Stimulated activated CD8-positive, alpha-beta memory T cell treated with anti-CD3 and anti-CD28 coated beads, Interleukin-12 subunit alpha, Interleukin-12 subunit beta, amount 100 ng/mL, for 1 hour (primary cell): ENCODE data around the gene PRSS1.
"Not testable (repeated sequence)": the region's sequence is repeated elsewhere in the genome, so short reads cannot be mapped to it uniquely, and the experiment has no call there.

ENCODE experiments used
- DNase-seq: peaks from one replicate; pipeline ENCODE4 v3.0.0-alpha.2; 2020; ENCODE audit warnings: low read depth

Gene PRSS1

GRCh38 chr7:142749218-142749993 lies at the start of gene PRSS1:
PRSS1 (plus strand) TSS chr7:142749472; CDS start chr7:142749485, 13 bp downstream.
- no peak for DNase-seq

- not testable (repeated sequence) for DNase-seq
Observed at GRCh38 chr7:142700935-142701334, 48.3 kb upstream of the PRSS1 start.

GRCh38 chr7:142703655-142704305 lies 45.5 kb upstream of the PRSS1 start:
- no peak for DNase-seq

GRCh38 chr7:142708726-142709125 lies 40.5 kb upstream of the PRSS1 start:
- not testable (repeated sequence) for DNase-seq

- DNase-seq, result no peak
Observed at GRCh38 chr7:142709921-142710320, 39.4 kb upstream of the PRSS1 start.

DNA sequence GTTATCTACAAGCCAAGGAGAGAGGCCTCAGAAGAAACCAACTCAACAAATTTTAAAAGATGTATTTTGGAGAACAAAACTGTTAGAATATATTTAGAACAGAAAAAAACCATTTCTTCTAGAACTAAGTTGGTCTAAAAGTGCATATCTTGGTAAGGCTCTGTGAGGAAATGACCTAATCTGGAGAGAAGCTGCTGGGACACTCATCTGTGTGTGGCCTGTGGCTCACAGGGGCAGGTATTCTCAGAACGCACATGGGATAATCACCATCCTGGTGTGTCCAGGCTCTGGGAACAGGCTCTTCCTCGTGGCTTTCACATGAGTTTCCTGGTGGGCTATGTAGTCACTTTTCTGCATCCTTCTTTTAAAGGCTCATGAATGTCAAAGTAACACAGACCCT lies 38.1 kb upstream of the PRSS1 start:
- DNase-seq, result no peak

- peak; percentile 15 for DNase-seq
Observed at GRCh38 chr7:142711746-142712616, 37.3 kb upstream of the PRSS1 start.

- DNase-seq, result no peak
Observed at GRCh38 chr7:142712617-142712957, 36.7 kb upstream of the PRSS1 start.

DNA sequence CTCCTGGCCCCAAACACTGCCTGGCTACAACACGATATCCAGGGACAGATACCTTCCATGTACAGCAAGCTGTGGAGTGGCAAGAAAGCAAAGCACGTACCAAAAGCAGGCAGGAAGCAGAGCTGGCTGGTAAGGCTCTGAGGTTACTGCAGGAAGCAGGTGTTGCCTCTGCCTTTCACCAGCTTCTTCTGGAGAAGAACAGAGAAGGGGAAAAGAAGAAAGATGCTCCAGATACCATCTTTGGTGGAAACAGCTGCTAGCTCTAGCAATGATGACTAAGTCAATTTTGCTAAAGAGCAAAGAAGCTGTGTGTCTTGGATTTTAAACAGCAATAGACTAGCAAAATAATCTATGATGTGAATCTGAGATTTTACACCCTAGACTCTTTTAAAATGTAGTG lies 34.9 kb upstream of the PRSS1 start:
- DNase-seq, result no peak

GRCh38 chr7:142716596-142716995 lies 32.7 kb upstream of the PRSS1 start:
- no peak for DNase-seq

GRCh38 chr7:142717453-142717852 lies 31.8 kb upstream of the PRSS1 start:
- no peak for DNase-seq

DNA sequence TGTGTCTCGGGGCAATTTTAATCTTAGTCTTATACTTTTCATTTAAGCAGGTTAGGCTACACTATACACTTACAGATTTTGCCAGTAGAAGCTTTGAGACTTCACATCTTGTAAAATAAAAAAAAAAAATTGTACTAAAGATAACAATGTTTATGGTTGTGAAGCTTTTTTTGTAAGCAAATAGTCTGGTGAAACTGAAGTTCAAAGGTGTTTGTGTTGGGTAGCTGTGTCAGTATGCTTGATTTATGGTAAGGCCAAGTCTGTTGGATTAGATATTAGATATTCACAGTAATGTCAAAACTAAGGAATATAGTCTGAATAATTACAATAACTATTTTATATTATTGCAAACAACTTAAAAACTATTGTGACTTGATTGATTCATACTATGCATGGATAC lies 31.0 kb upstream of the PRSS1 start:
- no peak for DNase-seq

GRCh38 chr7:142720172-142720773 lies 29.0 kb upstream of the PRSS1 start:
- no peak for DNase-seq

DNA sequence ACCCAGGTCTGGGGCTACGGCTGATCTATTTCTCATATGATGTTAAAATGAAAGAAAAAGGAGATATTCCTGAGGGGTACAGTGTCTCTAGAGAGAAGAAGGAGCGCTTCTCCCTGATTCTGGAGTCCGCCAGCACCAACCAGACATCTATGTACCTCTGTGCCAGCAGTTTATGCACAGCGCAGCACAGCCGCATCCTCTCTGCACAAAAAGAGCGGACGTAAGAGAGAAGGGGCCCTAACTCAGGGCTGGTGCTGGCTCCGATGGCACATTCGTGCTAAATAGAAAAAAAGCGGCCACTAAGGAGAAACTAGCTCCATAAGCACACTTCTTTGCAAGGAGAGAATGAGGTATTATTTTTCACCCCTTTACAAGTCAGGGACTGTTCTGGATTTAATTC lies 28.3 kb upstream of the PRSS1 start:
- DNase-seq, result no peak

GRCh38 chr7:142722248-142722794 lies 27.0 kb upstream of the PRSS1 start:
- no peak for DNase-seq

DNA sequence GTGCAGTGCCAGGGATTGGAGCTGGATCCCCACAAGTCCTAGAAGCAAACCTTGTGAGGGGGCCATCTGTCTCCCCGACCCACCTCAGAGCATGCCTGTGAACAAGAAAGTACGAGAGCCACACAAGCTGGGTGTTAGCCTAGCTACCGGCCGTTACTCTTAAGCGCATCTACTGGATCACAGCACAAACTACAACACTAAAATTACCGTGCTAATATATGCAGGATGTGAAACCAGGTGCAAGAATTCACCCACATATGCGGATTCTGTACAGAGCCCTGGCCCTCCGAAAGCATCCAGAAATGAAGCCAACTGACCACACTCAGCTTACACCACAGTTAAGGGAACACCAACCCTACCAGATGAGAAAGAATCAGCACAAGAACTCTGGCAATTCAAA lies 16.0 kb upstream of the PRSS1 start:
- no peak for DNase-seq

GRCh38 chr7:142739923-142740492 lies 9.3 kb upstream of the PRSS1 start:
- no peak for DNase-seq

DNA sequence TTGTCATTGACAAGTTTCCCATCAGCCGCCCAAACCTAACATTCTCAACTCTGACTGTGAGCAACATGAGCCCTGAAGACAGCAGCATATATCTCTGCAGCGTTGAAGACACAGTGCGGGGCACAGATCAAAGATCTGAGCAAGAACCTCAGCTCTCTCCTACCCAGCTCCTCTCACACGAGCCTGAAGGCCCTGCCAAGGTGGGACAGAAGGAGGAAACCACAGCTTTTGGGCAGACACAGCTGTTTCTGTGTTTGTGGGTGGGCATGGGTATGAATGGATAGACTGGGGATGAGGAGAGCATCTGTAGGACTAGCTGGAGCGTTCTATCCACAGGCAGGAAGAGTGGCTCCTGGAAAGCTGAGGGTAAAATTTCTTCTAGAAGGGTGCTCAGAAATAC lies 8.5 kb upstream of the PRSS1 start:
- no peak for DNase-seq

DNA sequence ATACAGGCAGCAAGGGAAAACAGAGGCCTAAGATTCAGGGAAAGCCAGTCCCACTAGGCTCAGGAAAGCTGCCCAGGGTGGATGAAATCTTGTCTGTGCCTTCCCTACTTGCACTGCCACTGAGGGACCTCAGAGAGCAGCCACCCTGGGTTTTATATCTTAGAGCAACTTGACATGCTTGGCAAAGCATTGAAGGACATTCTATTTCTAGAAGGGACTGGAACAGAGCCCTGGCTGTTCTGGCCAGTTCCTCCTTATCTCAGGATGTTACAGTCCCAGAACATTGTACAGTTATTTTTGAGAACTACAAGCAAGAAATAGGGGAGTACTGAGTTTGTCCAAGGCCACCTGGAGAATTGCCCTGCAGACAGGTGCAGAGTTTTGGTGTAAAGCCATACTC lies 7.3 kb upstream of the PRSS1 start:
- DNase-seq, result not testable (repeated sequence)

DNA sequence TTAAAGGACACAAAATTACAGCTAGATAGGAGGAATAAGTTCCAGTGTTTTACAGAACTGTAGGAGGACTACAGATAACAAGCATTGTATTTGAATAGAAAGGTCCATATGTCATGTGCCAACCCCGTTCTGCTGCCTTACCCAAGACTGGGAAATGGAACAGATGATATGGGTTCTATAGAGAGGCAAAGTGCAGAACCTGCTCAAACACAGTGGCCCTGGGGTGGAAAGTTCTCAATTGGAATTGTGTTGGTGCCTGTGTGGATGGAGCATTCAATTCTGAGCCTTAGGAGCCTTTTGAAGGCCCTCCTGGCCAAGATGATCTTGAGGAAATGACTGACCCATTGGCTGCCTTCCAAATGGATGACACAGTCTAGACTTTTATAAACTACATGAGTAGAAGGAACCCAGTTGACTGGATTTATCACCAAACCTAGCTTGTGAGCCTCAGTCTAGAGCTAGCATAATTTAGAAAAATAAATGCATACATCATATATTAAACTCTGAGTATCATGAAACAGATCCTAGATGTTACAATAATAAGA lies 4.1 kb upstream of the PRSS1 start:
- DNase-seq, result no peak

- no peak for DNase-seq
Observed at GRCh38 chr7:142745745-142746144, 3.5 kb upstream of the PRSS1 start.
